Stimulated activated CD4-positive, alpha-beta T cell treated with anti-CD3 and anti-CD28 coated beads, Interleukin-4, amount 100 ng/mL, for 24 hours (primary cell): ENCODE measurements around the gene CAMTA1.
"Not testable (repeated sequence)": the region's sequence is repeated elsewhere in the genome, so short reads cannot be mapped to it uniquely, and the experiment has no call there.

ENCODE experiments used
- DNase-seq: peaks from one replicate; pipeline ENCODE4 v3.0.0-alpha.2; 2020

The CAMTA1 gene

GRCh38 chr1:7300893-7301663, 515.8 kb downstream of the CAMTA1 start:
- DNase-seq = no peak

GRCh38 chr1:7301664-7301981, 516.4 kb downstream of the CAMTA1 start:
- no peak for DNase-seq

GRCh38 chr1:7302126-7302525, 516.9 kb downstream of the CAMTA1 start:
- DNase-seq = no peak

- no peak for DNase-seq
Observed at GRCh38 chr1:7302873-7303272, 517.6 kb downstream of the CAMTA1 start.

- no peak for DNase-seq
Observed at GRCh38 chr1:7303554-7304317, 518.5 kb downstream of the CAMTA1 start.

- no peak for DNase-seq
Observed at GRCh38 chr1:7313081-7313546, 527.9 kb downstream of the CAMTA1 start.

- no peak for DNase-seq
Observed at GRCh38 chr1:7313826-7314225, 528.6 kb downstream of the CAMTA1 start.

GRCh38 chr1:7315316-7315715, 530.1 kb downstream of the CAMTA1 start:
- DNase-seq = no peak

GRCh38 chr1:7315946-7316345, 530.7 kb downstream of the CAMTA1 start:
- no peak for DNase-seq

GRCh38 chr1:7317888-7318287, 532.6 kb downstream of the CAMTA1 start:
- no peak for DNase-seq

GRCh38 chr1:7319196-7319595, 533.9 kb downstream of the CAMTA1 start:
- no peak for DNase-seq

GRCh38 chr1:7320661-7321060, 535.4 kb downstream of the CAMTA1 start:
- no peak for DNase-seq

GRCh38 chr1:7322283-7322785, 537.1 kb downstream of the CAMTA1 start:
- no peak for DNase-seq

GRCh38 chr1:7322912-7323311, 537.7 kb downstream of the CAMTA1 start:
- DNase-seq = no peak

GRCh38 chr1:7325254-7325653, 540.0 kb downstream of the CAMTA1 start:
- no peak for DNase-seq

GRCh38 chr1:7326366-7326765, 541.1 kb downstream of the CAMTA1 start:
- no peak for DNase-seq

GRCh38 chr1:7327849-7328248, 542.6 kb downstream of the CAMTA1 start:
- DNase-seq = no peak

GRCh38 chr1:7329868-7330615, 544.8 kb downstream of the CAMTA1 start:
- DNase-seq = no peak

GRCh38 chr1:7330726-7331125, 545.5 kb downstream of the CAMTA1 start:
- not testable (repeated sequence) for DNase-seq

GRCh38 chr1:7331926-7332535, 546.8 kb downstream of the CAMTA1 start:
- no peak for DNase-seq

- DNase-seq = no peak
Observed at GRCh38 chr1:7333094-7333493, 547.8 kb downstream of the CAMTA1 start.

- no peak for DNase-seq
Observed at GRCh38 chr1:7333620-7334019, 548.4 kb downstream of the CAMTA1 start.

GRCh38 chr1:7334475-7335035, 549.3 kb downstream of the CAMTA1 start:
- no peak for DNase-seq
